ENCODE data around the gene ADGRD1. TPM values are rescaled to one million over a fixed set of nuclear protein-coding genes. Genes with fewer than 3 reads are reported as not detected.
A peak's percentile ranks its signal among the peaks of the same experiment; 100 is the strongest.
"Not testable (repeated sequence)": the region's sequence is repeated elsewhere in the genome, so short reads cannot be mapped to it uniquely, and the experiment has no call there.

Gene ADGRD1
- total RNA-seq, 1 donor from 2014 or later: 0.98 TPM

GRCh38 chr12:130933269-130933995, 20.3 kb upstream of the ADGRD1 start:
- Mint-ChIP-seq H3K27me3 (ENCODE audit: low read depth) (peaks cover 6% of the 10 kb centered on the region), H3K9me3 (peaks cover 8% of the 10 kb centered on the region), H3K4me1 (peaks cover 11% of the 10 kb centered on the region), H3K36me3 (ENCODE audit: low read depth) (peaks cover 6% of the 10 kb centered on the region), H3K27ac (ENCODE audit: unreplicated experiment) (peak overlapping the region; percentile 60), H3K4me3 (no peak overlapping the region)
- DNase-seq (ENCODE audit: low read depth, low spot score): no peak
- TF ChIP-seq, protein P1, sequence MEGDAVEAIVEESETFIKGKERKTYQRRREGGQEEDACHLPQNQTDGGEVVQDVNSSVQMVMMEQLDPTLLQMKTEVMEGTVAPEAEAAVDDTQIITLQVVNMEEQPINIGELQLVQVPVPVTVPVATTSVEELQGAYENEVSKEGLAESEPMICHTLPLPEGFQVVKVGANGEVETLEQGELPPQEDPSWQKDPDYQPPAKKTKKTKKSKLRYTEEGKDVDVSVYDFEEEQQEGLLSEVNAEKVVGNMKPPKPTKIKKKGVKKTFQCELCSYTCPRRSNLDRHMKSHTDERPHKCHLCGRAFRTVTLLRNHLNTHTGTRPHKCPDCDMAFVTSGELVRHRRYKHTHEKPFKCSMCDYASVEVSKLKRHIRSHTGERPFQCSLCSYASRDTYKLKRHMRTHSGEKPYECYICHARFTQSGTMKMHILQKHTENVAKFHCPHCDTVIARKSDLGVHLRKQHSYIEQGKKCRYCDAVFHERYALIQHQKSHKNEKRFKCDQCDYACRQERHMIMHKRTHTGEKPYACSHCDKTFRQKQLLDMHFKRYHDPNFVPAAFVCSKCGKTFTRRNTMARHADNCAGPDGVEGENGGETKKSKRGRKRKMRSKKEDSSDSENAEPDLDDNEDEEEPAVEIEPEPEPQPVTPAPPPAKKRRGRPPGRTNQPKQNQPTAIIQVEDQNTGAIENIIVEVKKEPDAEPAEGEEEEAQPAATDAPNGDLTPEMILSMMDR (conservative IDR thresholded peaks at IDR 0.05): no peak

GRCh38 chr12:130934753-130935152, 19.0 kb upstream of the ADGRD1 start:
- H3K27ac Mint-ChIP-seq (ENCODE audit: unreplicated experiment): no peak overlapping the region
- peaks cover 11% of the 10 kb centered on the region for H3K4me1 Mint-ChIP-seq
- peaks cover 11% of the 10 kb centered on the region for H3K9me3 Mint-ChIP-seq
- peaks cover 8% of the 10 kb centered on the region for H3K36me3 Mint-ChIP-seq (ENCODE audit: low read depth)
- H3K27me3 Mint-ChIP-seq (ENCODE audit: low read depth): peaks cover 6% of the 10 kb centered on the region
- no peak for DNase-seq (ENCODE audit: low read depth, low spot score)
- TF ChIP-seq, protein P1 (conservative IDR thresholded peaks at IDR 0.05): no peak
- no peak overlapping the region for H3K4me3 Mint-ChIP-seq

GRCh38 chr12:130936561-130936960, 17.1 kb upstream of the ADGRD1 start:
- peaks cover 8% of the 10 kb centered on the region for H3K36me3 Mint-ChIP-seq (ENCODE audit: low read depth)
- H3K4me1 Mint-ChIP-seq: peaks cover 11% of the 10 kb centered on the region
- no peak for DNase-seq (ENCODE audit: low read depth, low spot score)
- H3K27me3 Mint-ChIP-seq (ENCODE audit: low read depth): peaks cover 6% of the 10 kb centered on the region
- TF ChIP-seq, protein P1 (conservative IDR thresholded peaks at IDR 0.05): no peak
- no peak overlapping the region for H3K27ac Mint-ChIP-seq (ENCODE audit: unreplicated experiment)
- peaks cover 14% of the 10 kb centered on the region for H3K9me3 Mint-ChIP-seq
- H3K4me3 Mint-ChIP-seq: no peak overlapping the region

DNA sequence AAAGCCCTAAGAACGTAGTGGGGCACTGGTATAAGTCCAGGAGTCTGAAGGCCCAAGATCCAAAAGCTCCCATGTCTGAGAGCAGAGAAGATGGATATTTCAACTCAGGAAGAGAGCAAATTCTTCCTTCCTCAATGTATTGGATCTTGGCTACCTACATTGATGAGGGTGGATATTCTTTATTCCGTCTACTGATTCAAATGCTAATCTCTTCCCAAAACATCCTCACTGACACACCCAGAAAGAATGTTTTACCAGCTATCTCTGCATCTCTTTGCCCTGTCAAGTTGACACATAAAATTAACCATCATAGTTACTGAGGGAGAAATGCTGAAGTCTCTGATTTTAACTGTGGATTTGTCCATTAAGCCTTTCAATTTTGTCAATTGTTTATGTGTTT, 16.6 kb upstream of the ADGRD1 start:
- DNase-seq (ENCODE audit: low read depth, low spot score): no peak
- peaks cover 6% of the 10 kb centered on the region for H3K27me3 Mint-ChIP-seq (ENCODE audit: low read depth)
- H3K9me3 Mint-ChIP-seq: peaks cover 14% of the 10 kb centered on the region
- H3K4me1 Mint-ChIP-seq: peaks cover 11% of the 10 kb centered on the region
- no peak overlapping the region for H3K27ac Mint-ChIP-seq (ENCODE audit: unreplicated experiment)
- H3K4me3 Mint-ChIP-seq: no peak overlapping the region
- TF ChIP-seq, protein P1 (conservative IDR thresholded peaks at IDR 0.05): no peak
- peaks cover 8% of the 10 kb centered on the region for H3K36me3 Mint-ChIP-seq (ENCODE audit: low read depth)

- H3K27me3 Mint-ChIP-seq (ENCODE audit: low read depth); DNase-seq (ENCODE audit: low read depth, low spot score); H3K36me3 Mint-ChIP-seq (ENCODE audit: low read depth); H3K4me3 Mint-ChIP-seq; H3K4me1 Mint-ChIP-seq; H3K27ac Mint-ChIP-seq (ENCODE audit: unreplicated experiment): not testable (repeated sequence)
- peaks cover 14% of the 10 kb centered on the region for H3K9me3 Mint-ChIP-seq
Observed at GRCh38 chr12:130937546-130937945, 16.2 kb upstream of the ADGRD1 start.

DNA sequence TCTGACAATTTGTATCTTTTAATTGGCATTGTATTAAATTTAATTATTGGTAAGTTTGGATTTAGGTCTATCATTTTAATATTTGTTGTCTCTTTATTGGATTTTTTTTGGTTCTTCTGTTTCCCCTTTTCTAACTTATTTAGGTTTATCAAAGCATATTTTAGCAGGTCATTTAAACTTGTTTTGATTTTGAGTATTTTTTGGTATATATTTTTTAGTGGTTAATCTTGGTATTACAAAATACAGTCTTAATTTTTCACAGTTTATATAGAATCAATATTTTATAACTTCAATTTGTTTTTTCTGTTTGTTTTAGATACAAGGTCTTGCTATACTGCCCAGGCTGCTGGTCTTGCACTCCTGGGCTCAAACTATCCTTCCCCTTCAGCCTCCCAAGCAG, 15.5 kb upstream of the ADGRD1 start:
- TF ChIP-seq, protein P1 (conservative IDR thresholded peaks at IDR 0.05): no peak
- DNase-seq (ENCODE audit: low read depth, low spot score): no peak
- Mint-ChIP-seq H3K9me3 (peaks cover 14% of the 10 kb centered on the region), H3K4me3 (no peak overlapping the region), H3K27me3 (ENCODE audit: low read depth) (peaks cover 4% of the 10 kb centered on the region), H3K4me1 (peaks cover 1% of the 10 kb centered on the region), H3K27ac (ENCODE audit: unreplicated experiment) (no peak overlapping the region), H3K36me3 (ENCODE audit: low read depth) (peaks cover 8% of the 10 kb centered on the region)
